Activated naive CD8-positive, alpha-beta T cell treated with anti-CD3 and anti-CD28 coated beads, Interleukin-2, amount 50 U/mL, for 16 hours (primary cell): ENCODE data around the gene ARAP1.
A peak's percentile ranks its signal among the peaks of the same experiment; 100 is the strongest.

ENCODE experiments used
- DNase-seq: peaks from one replicate; pipeline ENCODE4 v3.0.0-alpha.2; 2020; ENCODE audit warnings: low read depth, low spot score

ARAP1 gene

DNA sequence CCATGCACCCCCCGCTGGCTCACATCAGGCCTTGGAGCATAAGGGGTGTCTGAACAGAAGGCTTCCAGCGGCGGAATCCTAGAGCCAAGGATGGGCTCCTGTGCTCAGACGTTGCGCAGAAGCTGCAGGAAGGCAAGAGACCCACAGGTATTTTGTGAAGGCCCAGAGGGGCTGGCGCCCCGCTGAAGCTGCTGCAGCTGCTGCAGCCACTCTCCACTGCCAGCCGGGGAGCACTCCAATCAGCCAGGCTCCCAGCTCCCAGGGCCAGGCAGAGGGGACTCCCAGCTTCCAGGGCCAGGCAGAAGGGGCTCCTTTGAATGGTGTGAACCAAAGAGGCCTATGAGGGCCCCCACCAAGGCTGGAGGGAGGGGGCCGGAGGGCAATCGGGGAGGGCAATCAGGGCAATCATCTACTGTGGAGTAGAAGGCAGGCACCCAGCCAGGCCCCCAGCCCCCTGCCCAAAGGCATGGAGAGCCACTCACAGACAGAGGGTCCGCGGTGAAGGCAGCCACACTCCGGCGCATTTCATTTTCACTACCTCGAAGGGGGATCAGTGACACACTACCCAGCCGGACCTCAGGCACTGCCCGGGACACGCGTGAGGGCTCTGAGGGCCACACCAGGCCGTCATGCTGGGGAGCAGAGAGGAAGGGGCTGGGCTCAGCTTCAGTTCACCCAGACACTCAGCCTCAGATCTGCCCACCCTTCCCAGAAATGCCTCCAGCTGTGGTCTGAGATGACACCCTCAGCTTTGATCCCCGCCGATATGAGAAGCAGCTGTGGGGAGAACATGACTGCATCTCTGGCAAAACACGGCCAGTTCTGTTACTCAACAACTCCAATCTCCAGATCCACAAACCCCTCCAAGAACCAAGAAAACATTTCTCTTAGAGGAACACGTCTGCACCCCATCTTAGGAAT, 66.4 kb downstream of the ARAP1 start:
- DNase-seq = peak; percentile 35

DNA sequence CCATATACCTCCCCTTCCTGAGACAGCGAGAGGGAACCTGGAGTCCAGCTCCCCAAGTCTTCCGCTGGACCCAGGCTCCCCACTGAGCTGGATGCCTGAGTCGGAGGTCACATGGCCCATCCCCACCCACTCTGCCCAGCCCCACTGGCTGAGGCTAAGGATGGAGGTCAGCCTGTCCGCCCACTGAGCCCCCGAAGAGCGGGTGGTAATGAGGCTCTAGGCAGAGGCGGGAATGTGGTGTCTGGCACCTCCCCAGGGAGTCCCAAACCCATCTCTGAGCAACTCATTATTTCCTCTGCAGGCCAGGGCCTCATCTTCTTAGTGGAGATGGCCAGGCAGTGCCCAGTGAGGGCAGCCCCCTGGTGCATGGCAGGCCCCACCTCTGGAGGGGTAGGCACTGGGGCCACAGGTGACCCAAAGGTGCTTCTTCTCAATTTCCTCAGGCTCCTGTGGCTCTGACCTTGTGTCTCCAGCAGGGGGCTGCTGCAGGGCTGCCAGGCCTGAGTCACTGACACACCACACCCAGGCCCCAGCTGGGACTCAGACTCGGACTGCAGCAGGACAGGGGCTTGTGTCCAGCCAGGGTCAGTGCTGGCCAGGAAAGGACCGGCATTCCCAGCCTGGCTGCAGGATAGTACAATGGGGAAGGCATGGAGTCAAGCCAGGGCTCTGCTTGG, 67.8 kb downstream of the ARAP1 start:
- no peak for DNase-seq

DNA sequence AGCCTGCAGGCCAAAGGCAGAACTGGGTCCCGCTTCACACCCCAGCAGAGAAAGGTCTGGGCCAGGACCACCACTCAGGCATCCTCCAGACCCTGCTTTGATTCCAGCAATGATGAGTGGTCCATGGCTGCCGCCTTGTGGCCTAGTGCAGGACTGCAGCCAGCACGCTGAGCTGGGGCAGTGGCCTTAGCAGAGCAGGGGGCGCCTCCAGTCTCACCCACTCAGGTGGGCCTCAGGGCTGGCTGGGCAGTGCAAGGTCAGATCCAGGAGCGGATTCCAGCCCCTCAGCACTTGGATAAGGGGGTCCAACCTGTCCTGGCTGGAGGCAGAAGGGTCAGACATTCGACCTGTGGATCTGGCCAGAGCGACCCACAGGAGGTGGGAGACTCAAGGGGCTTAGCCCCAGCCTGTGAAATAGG, 68.4 kb downstream of the ARAP1 start:
- peak; percentile 50 for DNase-seq

DNA sequence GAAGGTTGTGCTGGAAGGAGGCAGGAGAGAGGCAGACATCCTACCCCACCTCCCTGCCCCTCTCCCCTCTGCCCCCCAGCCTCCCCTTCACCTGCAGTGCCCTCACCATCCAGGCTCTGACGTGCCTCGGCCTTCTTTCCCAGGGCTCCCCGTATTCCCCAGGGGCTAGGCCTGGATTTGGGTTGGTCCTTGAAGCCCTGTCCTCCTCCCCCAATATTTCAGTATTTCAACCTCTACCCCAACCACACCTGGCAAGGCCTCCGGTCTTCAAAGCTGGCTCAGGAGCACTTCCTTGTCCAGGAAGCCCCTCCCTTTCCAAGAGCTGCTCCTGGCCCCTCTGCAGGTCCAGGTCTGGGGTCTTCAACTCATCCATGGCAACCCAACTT, 69.4 kb downstream of the ARAP1 start:
- DNase-seq = no peak

DNA sequence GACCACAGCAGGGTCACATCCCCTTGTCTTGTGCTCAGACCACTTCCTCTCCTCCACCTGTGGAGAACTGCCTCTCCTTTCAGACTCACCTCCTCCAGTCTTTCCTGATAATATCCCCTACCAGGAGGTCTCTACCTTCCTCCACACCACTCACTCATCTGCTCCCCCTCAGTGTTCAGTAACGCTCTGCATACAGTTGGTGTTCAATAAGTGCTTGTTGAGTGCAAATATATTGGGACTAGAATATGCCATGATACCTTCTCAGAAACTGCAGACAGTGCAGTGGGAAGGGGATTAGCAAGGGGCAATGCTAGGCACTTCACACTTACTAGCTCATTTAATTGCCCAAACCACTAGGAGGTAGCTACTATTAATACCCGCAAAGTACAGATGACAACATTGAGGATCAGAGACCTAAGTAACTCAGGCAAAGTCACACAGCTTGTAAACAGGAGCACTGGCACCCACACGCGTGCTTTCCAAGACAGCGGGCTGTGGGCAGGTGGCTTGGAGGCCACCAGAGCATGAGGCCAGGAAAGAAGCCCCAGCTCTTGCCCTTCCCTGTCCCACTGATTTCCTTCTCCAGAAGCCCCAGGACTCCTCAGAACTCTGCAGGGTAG, 69.9 kb downstream of the ARAP1 start:
- DNase-seq = no peak

DNA sequence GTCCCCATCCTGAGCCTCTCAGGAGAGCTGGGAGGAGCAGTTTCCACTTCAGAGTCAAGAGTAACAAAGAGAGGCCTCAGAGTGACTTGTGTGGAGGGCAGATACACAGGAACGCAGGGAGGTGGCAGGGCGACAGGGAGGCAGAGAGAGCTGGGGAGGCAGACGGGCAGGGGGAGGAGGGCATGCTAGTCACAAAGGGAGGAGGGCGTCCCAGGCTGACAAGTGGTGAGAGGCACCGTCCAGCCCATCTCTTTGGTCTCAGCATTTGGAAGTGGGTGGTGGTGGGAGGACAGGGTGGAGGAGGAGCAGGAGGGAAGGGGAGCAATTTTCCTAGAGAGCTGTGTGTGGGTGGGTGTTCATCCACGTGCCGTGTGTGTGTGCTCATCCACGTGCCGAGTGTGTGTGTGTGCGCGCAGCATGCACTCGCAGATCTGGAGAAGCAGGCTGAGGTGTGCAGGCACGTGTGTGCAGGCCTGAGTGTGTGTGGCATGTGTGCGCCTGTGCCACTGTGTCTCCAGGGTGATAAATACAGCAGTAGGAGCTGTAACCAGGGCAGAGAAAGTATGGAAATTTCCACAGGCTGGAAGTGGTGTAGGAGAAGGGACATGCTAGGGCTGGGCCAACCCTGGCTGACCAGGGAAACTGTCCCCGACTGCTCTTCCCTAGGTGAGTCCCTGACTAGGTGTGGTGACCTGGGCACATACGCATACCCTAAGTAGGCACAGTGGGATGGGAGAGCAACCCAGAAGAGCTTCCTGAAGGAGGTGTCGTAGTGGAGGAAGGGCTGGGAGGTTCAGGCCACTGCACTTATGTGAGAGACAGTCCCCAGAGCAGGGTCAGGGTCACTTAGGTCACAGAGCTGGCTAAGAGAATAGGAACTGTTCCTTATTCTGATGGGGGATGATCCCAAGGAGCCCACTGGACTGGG, 70.7 kb downstream of the ARAP1 start:
- DNase-seq = no peak

DNA sequence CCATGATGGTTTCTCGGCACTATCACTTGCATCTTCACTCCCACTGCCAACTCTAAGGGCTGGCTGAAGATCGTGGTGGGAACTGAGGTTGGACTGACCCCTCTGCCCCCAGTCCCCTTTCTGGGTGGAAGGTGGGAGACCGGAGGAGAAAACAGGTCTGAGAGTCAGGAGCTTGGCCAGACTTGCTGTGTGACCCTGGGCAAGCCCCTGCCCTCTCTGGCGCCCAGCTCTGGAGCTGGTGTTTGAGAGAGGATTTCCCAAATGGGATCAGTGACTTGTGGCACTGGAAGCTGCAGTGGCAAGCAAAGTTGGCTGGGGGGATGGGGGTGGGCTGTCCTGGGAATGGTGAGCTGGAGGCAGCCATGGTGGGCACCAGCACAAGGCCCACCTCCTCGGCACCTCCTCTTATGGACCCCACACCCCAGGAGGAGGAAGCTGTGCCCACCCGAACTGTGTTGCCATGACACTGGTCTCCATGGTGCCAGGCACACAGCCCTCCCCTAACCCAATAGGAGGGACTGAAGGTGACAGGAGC, 71.5 kb downstream of the ARAP1 start:
- no peak for DNase-seq

DNA sequence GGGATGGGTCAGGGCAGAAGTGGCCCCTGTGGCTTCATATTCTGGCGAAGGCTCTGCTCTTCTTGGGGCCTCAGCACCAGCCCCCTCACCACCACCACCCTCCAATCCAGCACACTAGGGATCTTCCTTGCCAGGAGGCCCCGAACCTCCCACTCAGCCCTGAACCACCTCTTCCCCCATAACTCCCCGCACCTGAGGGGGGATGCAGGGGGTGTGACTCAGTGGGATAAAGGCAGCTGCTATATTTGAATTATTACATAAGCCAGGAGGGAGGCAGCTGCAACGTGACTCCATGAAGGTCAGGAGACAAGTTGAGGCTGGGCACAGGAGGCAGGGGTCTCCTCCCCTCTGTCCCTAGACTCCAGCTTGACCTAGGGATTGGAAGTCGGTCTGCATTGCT, 72.3 kb downstream of the ARAP1 start:
- no peak for DNase-seq

DNA sequence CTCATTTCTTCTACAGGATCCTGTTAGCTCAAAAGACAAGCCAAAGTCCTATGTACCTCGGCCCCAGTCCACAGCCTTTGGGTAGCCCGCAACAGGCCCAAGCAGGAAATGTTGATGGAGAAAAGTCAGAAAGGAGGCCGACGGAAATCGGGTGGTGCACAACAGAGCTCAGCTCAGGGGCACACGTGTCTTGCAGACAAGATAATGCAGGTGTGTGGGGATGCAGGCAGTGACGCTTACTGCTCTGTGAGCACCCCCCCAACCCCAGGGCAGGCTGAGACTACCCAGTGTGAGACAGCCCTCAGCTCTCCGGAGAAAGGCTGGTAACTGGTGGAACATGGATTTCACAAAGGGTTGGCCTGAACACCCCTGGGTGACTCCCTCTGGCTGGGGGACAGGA, 73.7 kb downstream of the ARAP1 start:
- DNase-seq = no peak

DNA sequence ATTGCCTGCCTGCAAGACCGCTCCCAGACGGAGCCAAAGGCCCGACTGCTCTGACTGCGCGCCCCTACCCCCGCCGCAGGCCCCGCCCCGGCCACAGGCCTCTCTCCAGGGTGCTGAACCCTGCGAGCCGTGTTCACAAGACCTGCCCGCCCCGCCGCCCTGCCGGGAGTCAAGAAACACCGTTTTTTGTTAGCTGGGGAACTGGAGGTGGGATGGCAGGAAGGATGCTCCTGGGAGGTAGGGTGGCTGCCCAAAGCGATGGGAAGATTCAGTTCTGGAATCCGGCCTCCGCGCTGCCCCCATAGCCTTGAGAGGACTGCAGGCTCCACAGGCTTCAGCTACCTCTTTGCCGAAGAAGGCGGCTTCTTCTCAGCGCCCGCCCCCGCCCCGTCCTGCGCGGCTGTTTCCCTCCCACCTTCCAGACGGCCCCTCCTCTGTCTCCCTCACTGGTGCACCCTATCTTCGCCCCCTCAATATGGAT, 75.3 kb downstream of the ARAP1 start:
- DNase-seq = peak; percentile 34

DNA sequence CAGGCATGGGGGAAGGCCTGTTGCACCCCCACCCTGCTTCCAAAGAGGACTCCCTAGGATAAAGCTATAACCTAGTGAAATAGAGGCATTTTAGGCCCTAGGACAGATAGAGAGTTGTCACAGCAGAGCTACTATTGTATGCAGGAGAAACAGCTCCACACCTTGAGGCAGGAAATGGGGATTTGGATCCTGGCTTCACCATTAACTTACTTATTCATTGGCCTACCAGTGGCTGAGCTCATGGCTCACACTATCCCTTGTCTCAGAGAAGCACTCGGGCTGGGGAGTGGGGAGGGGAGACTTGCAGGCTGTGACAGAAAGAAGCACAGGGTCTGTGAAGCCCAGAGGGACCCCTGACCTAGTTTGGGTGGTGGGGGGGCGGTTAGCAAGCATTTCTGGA, 77.0 kb downstream of the ARAP1 start:
- no peak for DNase-seq

DNA sequence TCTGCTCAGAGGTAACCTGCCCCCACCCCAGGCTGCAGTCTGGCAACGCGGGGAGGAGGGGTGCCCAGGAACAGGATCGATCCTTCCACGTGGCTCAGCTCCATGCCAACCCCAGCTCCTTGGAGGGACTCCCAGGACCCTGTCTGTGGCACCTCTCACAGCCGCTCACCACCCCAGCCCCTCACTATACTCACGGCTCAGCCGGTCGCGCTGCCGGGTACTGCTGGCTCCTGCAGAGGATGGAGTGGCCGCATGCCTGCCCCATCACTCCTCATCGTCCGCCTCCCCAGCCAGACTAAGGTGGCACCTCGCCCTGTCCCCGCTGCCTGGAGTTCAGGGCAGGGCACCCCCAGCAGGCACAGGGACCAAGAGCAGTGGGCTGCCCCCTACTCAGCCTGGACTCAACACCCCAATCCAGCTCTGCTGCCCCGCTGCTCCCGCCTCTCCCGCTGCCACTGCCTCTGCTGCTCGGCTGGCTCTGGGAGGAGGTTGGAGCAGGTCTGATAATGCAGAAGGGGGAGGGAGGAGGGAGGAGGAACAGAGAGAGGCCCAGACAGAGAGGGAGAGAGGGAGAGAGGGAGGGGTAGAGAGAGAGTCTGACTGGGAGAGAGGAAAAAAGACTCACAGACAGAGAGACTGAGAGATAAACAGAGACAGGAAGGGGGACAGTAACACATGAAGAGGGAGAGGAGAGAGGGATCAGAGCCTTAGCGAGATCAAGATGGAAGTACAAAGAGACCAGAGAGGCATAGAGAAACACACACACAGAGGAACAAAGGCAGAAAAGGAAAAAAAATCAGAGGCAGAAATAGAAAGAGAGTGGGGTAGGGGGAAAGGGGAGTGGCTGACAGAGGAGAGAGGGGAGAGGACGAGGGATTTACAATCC, 78.0 kb downstream of the ARAP1 start, which contains the start of gene PDE2A:
Gene PDE2A, minus strand, starts transcription at position 480 of the 886 bp plus-strand sequence. Its CDS starts 215 bp downstream, at position 265.
- no peak for DNase-seq

DNA sequence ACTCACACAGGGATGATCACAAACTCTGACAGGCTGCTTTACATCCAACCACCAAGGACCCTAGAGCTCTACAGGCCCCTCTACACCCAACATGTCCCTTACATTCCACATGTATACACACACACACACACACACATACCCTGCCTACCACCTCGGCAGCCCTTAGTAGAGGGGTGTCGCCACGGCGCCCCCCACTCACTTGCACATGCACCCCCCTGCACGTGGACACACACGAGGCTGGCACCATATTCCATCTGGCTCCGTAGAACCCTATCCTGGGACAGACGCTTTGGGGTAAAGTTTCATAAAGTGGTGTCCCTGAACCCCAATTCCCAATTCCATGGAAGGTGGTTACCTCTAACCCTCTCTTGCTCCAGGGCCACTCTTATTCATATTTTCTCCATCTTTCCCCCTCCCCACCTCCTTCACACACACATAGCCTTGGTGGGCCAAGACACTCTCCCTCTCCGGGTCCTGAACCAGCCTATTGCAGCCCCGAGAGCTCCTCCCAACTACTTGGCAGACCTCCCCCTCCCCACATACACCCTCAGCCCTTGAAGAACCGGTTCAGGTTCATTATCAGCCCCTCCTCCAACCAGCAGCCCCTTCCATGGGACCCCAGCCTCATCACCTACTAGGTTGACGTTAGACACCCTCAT, 78.8 kb downstream of the ARAP1 start:
- no peak for DNase-seq

DNA sequence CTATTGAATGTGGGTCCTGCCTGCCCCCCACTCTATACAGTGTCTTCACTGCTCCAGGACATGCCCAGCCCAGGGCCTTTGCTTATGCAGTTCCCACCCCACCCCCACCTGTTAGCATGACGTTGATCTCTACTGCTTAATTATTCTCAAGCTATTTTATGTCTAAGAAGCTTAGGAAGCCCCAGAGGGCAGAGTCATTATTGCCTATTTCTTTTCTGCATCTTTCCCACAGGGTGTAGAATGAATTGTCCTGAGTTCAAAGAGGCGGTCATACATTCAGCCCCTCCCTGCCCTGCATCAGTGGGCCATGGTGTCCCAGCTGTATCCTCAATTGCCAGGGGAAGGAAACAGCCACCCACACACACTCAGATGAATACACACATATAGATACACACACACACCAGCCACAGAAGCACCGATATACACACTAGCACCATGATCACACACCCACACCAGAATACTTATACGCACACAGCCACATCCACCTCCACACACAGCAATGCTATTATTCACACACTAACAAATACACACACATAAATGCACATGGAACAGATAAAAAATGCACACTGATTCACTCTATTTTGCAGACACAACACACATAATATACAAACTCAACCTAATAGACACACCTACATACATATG, 79.5 kb downstream of the ARAP1 start:
- DNase-seq = no peak

DNA sequence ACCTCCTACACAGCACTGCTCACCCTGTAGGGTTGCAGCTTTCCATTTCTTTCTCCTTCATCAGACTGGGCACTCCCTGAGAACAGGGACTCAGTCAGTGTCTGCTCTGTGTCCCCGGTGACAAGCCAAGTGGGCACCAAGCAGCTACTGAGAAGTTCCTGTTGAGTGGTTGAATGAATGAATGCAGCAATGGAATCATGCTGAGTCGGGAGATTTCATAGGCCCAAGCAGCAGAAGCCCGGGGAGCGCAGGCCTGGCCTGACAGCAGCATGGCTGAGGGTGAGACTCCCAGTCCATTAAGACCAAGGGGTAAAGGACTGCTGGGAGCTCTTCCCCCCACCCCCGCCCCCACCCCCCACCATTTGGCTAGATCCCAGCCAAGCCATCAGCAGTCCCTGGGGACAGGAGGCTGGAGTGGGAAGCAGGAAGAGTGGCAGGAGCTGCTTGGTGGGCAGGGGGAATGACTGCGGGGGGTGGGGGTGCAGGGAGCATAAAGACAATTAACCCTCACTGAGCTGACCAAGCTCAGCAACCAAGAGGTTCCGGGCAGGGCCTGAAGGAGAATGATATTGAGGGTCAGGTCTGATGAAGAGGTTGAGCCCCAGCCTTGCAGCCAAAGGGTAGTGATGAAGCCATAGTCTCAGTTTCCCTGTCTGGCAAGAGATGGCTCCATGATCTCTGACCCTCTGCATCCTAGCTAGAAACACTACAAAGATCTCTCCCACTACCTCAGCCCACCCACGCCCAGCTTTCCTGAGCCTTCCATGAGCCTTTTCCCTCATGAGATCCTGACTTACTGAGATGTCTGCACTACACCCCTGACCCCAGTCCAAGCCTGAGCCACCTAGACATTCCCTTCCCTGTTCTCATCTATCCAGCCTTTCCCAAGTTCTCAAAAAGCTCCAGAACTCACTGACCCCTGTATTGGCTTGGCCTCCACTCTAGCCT, 80.8 kb downstream of the ARAP1 start:
- DNase-seq = no peak

DNA sequence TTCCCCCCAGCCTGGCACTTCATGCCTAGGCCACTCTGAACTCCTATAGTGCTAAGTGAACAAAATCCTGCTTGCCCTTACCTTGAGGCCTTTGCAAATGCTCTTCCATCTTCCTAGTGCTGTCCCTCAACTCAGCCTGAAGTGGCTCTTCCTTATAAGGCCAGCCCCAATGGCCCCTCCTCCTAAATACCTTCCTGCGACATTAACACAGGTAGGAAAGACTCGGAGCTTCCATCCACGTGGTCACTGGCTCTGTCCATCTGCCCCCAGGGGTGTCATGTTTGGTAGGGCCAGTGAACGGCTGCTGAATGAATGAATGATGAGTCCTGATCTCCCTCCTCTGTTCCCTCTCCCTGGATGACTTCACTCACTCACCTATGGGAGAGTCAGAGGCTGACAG, 82.2 kb downstream of the ARAP1 start:
- no peak for DNase-seq

DNA sequence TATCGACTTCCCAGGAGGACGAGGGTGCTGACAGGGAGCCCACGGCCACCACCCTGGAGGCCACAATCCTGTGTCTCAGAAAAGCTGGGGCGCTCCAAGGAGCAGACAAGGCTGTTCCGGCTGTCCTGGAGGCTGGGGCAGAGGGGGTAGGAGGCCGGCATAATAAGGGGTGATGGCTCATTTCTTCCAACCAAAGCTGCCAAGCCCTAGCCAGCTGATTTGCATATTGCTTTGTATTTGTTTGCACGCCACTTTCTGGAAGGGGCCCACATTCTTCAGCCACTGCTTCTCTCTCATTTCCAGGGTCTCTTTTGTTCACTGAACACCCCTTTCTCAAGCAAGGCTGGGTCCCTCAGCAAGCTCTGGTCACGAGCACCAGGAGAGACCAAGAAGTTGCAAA, 82.7 kb downstream of the ARAP1 start:
- no peak for DNase-seq
